ENCODE results near the gene TMEM106C.

Gene TMEM106C

GRCh38 chr12:47942614-47943225 lies 20.7 kb upstream of the TMEM106C start:
- H3K4me3 ChIP-seq (ENCODE audit: low read depth, low read length), result no peak overlapping the region
- TF ChIP-seq CTCF (IDR thresholded peaks at IDR 0.05; ENCODE audit: borderline replicate concordance, insufficient read depth, low read depth, low read length), result no peak

- no peak for TF ChIP-seq CTCF (IDR thresholded peaks at IDR 0.05; ENCODE audit: borderline replicate concordance, insufficient read depth, low read depth, low read length)
- H3K4me3 ChIP-seq (ENCODE audit: low read depth, low read length), result no peak overlapping the region
Observed at GRCh38 chr12:47943623-47944340, 19.6 kb upstream of the TMEM106C start.

- no peak overlapping the region for H3K4me3 ChIP-seq (ENCODE audit: low read depth, low read length)
- TF ChIP-seq CTCF (IDR thresholded peaks at IDR 0.05; ENCODE audit: borderline replicate concordance, insufficient read depth, low read depth, low read length), result no peak
Observed at GRCh38 chr12:47944685-47945340, 18.6 kb upstream of the TMEM106C start.

DNA sequence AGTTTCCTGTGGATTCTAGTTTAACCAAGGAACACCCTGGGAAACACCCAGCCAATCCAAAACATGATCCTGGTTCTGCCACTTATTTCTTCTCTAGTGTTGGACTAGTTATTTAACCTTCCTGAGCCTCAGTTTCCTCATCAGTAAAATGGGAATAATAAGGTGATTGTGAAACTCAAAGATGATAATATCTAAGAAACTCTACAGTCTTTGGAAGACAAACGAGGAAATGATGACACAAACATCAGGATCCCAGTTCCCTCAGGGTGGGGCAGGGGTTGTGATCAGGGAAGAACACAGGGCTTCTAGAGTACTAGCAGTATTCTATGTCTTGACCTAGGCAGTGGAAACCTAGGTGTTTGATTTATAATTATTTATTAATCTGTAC lies 18.1 kb upstream of the TMEM106C start:
- TF ChIP-seq CTCF (IDR thresholded peaks at IDR 0.05; ENCODE audit: borderline replicate concordance, insufficient read depth, low read depth, low read length), result no peak
- H3K4me3 ChIP-seq (ENCODE audit: low read depth, low read length), result no peak overlapping the region

- TF ChIP-seq CTCF (IDR thresholded peaks at IDR 0.05; ENCODE audit: borderline replicate concordance, insufficient read depth, low read depth, low read length), result no peak
- H3K4me3 ChIP-seq (ENCODE audit: low read depth, low read length), result no peak overlapping the region
Observed at GRCh38 chr12:47946413-47947323, 16.7 kb upstream of the TMEM106C start.

GRCh38 chr12:47947341-47947740 lies 16.1 kb upstream of the TMEM106C start:
- H3K4me3 ChIP-seq (ENCODE audit: low read depth, low read length), result no peak overlapping the region
- no peak for TF ChIP-seq CTCF (IDR thresholded peaks at IDR 0.05; ENCODE audit: borderline replicate concordance, insufficient read depth, low read depth, low read length)

All from GM12875 (cell line).